Activated naive CD4-positive, alpha-beta T cell treated with anti-CD3 and anti-CD28 coated beads, Interleukin-2, amount 10 ng/mL, durations not matched to agents 7 days and 5 days (primary cell): ENCODE results near the gene PARVA.

Experiments
- CTCF ChIA-PET: fragments of 350-600 bp; sonication (Branson Sonifier 250); formaldehyde crosslinking; loops from one replicate; lab custom pipeline; 2021; ENCODE audit warnings: antibody characterized with exemption; lab: Charles Lee
- DNase-seq: peaks from one replicate; pipeline ENCODE4 v3.0.0-alpha.2; 2020
- H3K27ac Mint-ChIP-seq: one replicate; pipeline ENCODE4 v1.8.0; 2021; ENCODE audit warnings: mild to moderate bottlenecking, moderate library complexity, mixed read lengths
- H3K27me3 Mint-ChIP-seq: one replicate; pipeline ENCODE4 v1.8.0; 2021; ENCODE audit warnings: mild to moderate bottlenecking, mixed read lengths
- H3K36me3 Mint-ChIP-seq: one replicate; pipeline ENCODE4 v1.8.0; 2021; ENCODE audit warnings: mixed read lengths
- H3K4me1 Mint-ChIP-seq: one replicate; pipeline ENCODE4 v1.8.0; 2021; ENCODE audit warnings: mixed read lengths
- H3K4me3 Mint-ChIP-seq: one replicate; pipeline ENCODE4 v1.8.0; 2021; ENCODE audit warnings: mild to moderate bottlenecking, moderate library complexity, mixed read lengths
- H3K9me3 Mint-ChIP-seq: one replicate; pipeline ENCODE4 v1.8.0; 2021; ENCODE audit warnings: mixed read lengths

The PARVA gene

GRCh38 chr11:12386745-12387144 is 9.4 kb downstream of the PARVA start:
- Mint-ChIP-seq H3K4me1 (no peaks in the 10 kb centered on the region), H3K27ac (no peak overlapping the region), H3K27me3 (peaks cover 16% of the 10 kb centered on the region), H3K36me3 (no peaks in the 10 kb centered on the region), H3K9me3 (no peaks in the 10 kb centered on the region), H3K4me3 (no peak overlapping the region)
- DNase-seq, result no peak
- CTCF ChIA-PET, result no interaction called here

- no peak overlapping the region for H3K4me3 Mint-ChIP-seq
- no peak for DNase-seq
- H3K27ac Mint-ChIP-seq, result no peak overlapping the region
- CTCF ChIA-PET, result interaction anchor here (0.7 to 0.8 kb wide), 2 partner anchors 58 to 99 kb away, joined by 3 read pairs; no protein-coding TSS in a partner anchor
- H3K36me3 Mint-ChIP-seq, result no peaks in the 10 kb centered on the region
- H3K9me3 Mint-ChIP-seq, result peaks cover 1% of the 10 kb centered on the region
- H3K4me1 Mint-ChIP-seq, result no peaks in the 10 kb centered on the region
- peaks cover 13% of the 10 kb centered on the region for H3K27me3 Mint-ChIP-seq
These were observed 10.8 kb downstream of the PARVA start for GRCh38 chr11:12388173-12388572.

- DNase-seq, result no peak
- Mint-ChIP-seq H3K27me3 (peaks cover 16% of the 10 kb centered on the region), H3K36me3 (no peaks in the 10 kb centered on the region), H3K4me1 (no peaks in the 10 kb centered on the region), H3K9me3 (peaks cover 6% of the 10 kb centered on the region), H3K4me3 (no peak overlapping the region), H3K27ac (no peak overlapping the region)
- CTCF ChIA-PET, result no interaction called here
These were observed 11.7 kb downstream of the PARVA start for GRCh38 chr11:12388939-12389670.

GRCh38 chr11:12389676-12390657 is 12.6 kb downstream of the PARVA start:
- H3K4me3 Mint-ChIP-seq, result no peak overlapping the region
- H3K27ac Mint-ChIP-seq, result no peak overlapping the region
- no peak for DNase-seq
- no peaks in the 10 kb centered on the region for H3K36me3 Mint-ChIP-seq
- peaks cover 13% of the 10 kb centered on the region for H3K27me3 Mint-ChIP-seq
- CTCF ChIA-PET, result no interaction called here
- peaks cover 6% of the 10 kb centered on the region for H3K9me3 Mint-ChIP-seq
- no peaks in the 10 kb centered on the region for H3K4me1 Mint-ChIP-seq

- no peak for DNase-seq
- CTCF ChIA-PET, result interaction anchor here (0.9 to 1.0 kb wide), 2 partner anchors 59 to 60 kb away, joined by 3 read pairs; no protein-coding TSS in a partner anchor
- Mint-ChIP-seq H3K36me3 (no peaks in the 10 kb centered on the region), H3K4me3 (no peak overlapping the region), H3K4me1 (no peaks in the 10 kb centered on the region), H3K9me3 (peaks cover 6% of the 10 kb centered on the region), H3K27ac (no peak overlapping the region), H3K27me3 (peaks cover 13% of the 10 kb centered on the region)
These were observed 13.3 kb downstream of the PARVA start for GRCh38 chr11:12390687-12391110.

GRCh38 chr11:12392672-12393071 is 15.3 kb downstream of the PARVA start:
- Mint-ChIP-seq H3K4me3 (no peak overlapping the region), H3K27ac (no peak overlapping the region), H3K9me3 (peaks cover 6% of the 10 kb centered on the region), H3K4me1 (peaks cover 4% of the 10 kb centered on the region), H3K36me3 (no peaks in the 10 kb centered on the region), H3K27me3 (peaks cover 16% of the 10 kb centered on the region)
- DNase-seq, result no peak
- CTCF ChIA-PET, result interaction anchor here (1.1 kb wide), 1 partner anchor 207 kb away, joined by 3 read pairs; no protein-coding TSS in a partner anchor

GRCh38 chr11:12393691-12394090 is 16.3 kb downstream of the PARVA start:
- peaks cover 6% of the 10 kb centered on the region for H3K9me3 Mint-ChIP-seq

GRCh38 chr11:12394601-12395000 is 17.2 kb downstream of the PARVA start:
- H3K27me3 Mint-ChIP-seq, result peaks cover 12% of the 10 kb centered on the region
- H3K27ac Mint-ChIP-seq, result no peak overlapping the region
- no peaks in the 10 kb centered on the region for H3K36me3 Mint-ChIP-seq
- H3K9me3 Mint-ChIP-seq, result peaks cover 6% of the 10 kb centered on the region
- H3K4me3 Mint-ChIP-seq, result no peak overlapping the region
- H3K4me1 Mint-ChIP-seq, result peaks cover 4% of the 10 kb centered on the region
- CTCF ChIA-PET, result interaction anchor here (1.5 kb wide), 1 partner anchor 14 kb away, joined by 3 read pairs; no protein-coding TSS in a partner anchor
- DNase-seq, result no peak

More at GRCh38 chr11:12393691-12394090, 16.3 kb downstream of the PARVA start:
- Mint-ChIP-seq H3K36me3 (no peaks in the 10 kb centered on the region), H3K4me3 (no peak overlapping the region), H3K27ac (no peak overlapping the region), H3K27me3 (peaks cover 17% of the 10 kb centered on the region), H3K4me1 (peaks cover 4% of the 10 kb centered on the region)
- DNase-seq, result no peak
- CTCF ChIA-PET, result interaction anchor here (0.6 to 1.5 kb wide), 3 partner anchors 13 to 206 kb away, joined by 3 read pairs; no protein-coding TSS in a partner anchor

GRCh38 chr11:12395333-12395732 is 18.0 kb downstream of the PARVA start:
- no peak overlapping the region for H3K27ac Mint-ChIP-seq
- H3K4me3 Mint-ChIP-seq, result no peak overlapping the region
- CTCF ChIA-PET, result no interaction called here
- H3K4me1 Mint-ChIP-seq, result peaks cover 4% of the 10 kb centered on the region
- no peak for DNase-seq
- H3K36me3 Mint-ChIP-seq, result no peaks in the 10 kb centered on the region
- H3K27me3 Mint-ChIP-seq, result peaks cover 12% of the 10 kb centered on the region
- H3K9me3 Mint-ChIP-seq, result peaks cover 6% of the 10 kb centered on the region

GRCh38 chr11:12397931-12398334 is 20.6 kb downstream of the PARVA start:
- H3K4me1 Mint-ChIP-seq, result peaks cover 4% of the 10 kb centered on the region
- H3K27me3 Mint-ChIP-seq, result peaks cover 8% of the 10 kb centered on the region
- H3K9me3 Mint-ChIP-seq, result peaks cover 6% of the 10 kb centered on the region
- DNase-seq, result no peak
- no peaks in the 10 kb centered on the region for H3K36me3 Mint-ChIP-seq
- CTCF ChIA-PET, result interaction anchor here (0.6 kb wide), 1 partner anchor 1241 kb away, joined by 3 read pairs; no protein-coding TSS in a partner anchor
- H3K4me3 Mint-ChIP-seq, result no peak overlapping the region
- H3K27ac Mint-ChIP-seq, result no peak overlapping the region

- peaks cover 11% of the 10 kb centered on the region for H3K27me3 Mint-ChIP-seq
- CTCF ChIA-PET, result no interaction called here
- no peak for DNase-seq
- H3K4me1 Mint-ChIP-seq, result peaks cover 4% of the 10 kb centered on the region
- no peak overlapping the region for H3K27ac Mint-ChIP-seq
- no peaks in the 10 kb centered on the region for H3K36me3 Mint-ChIP-seq
- no peak overlapping the region for H3K4me3 Mint-ChIP-seq
- H3K9me3 Mint-ChIP-seq, result no peaks in the 10 kb centered on the region
These were observed 22.0 kb downstream of the PARVA start for GRCh38 chr11:12399355-12399754.

GRCh38 chr11:12402025-12402424 is 24.7 kb downstream of the PARVA start:
- CTCF ChIA-PET, result no interaction called here
- Mint-ChIP-seq H3K4me3 (no peak overlapping the region), H3K27ac (no peak overlapping the region), H3K4me1 (no peaks in the 10 kb centered on the region), H3K9me3 (no peaks in the 10 kb centered on the region), H3K27me3 (peaks cover 11% of the 10 kb centered on the region), H3K36me3 (no peaks in the 10 kb centered on the region)
- no peak for DNase-seq

GRCh38 chr11:12402691-12403120 is 25.3 kb downstream of the PARVA start:
- H3K36me3 Mint-ChIP-seq, result no peaks in the 10 kb centered on the region
- H3K9me3 Mint-ChIP-seq, result no peaks in the 10 kb centered on the region
- peaks cover 9% of the 10 kb centered on the region for H3K27me3 Mint-ChIP-seq
- DNase-seq, result no peak
- CTCF ChIA-PET, result no interaction called here
- no peak overlapping the region for H3K4me3 Mint-ChIP-seq
- no peaks in the 10 kb centered on the region for H3K4me1 Mint-ChIP-seq
- no peak overlapping the region for H3K27ac Mint-ChIP-seq
